NCI-H146 treated with DMSO at 0.1 percent for 48 hours (cell line): Measurements from ENCODE around the gene LSM14B.
"Not testable (repeated sequence)": the region's sequence is repeated elsewhere in the genome, so short reads cannot be mapped to it uniquely, and the experiment has no call there.

Experiments
- DNase-seq: peaks from one replicate; lab custom pipeline; 2025; ENCODE audit not compliant: unreplicated experiment; lab: John Stamatoyannopoulos, UW

The LSM14B gene

GRCh38 chr20:62143957-62144825 lies 21.9 kb downstream of the LSM14B start:
- no peak for DNase-seq

- no peak for DNase-seq
Measured at GRCh38 chr20:62145688-62146018, 23.4 kb downstream of the LSM14B start.

GRCh38 chr20:62146019-62146755 lies 23.9 kb downstream of the LSM14B start:
- no peak for DNase-seq

- no peak for DNase-seq
Measured at GRCh38 chr20:62147125-62147524, 24.9 kb downstream of the LSM14B start.

GRCh38 chr20:62147528-62147927 lies 25.3 kb downstream of the LSM14B start:
- no peak for DNase-seq

- not testable (repeated sequence) for DNase-seq
Measured at GRCh38 chr20:62148383-62148782, 26.1 kb downstream of the LSM14B start.

GRCh38 chr20:62148908-62149314 lies 26.6 kb downstream of the LSM14B start:
- DNase-seq = no peak

- DNase-seq = no peak
Measured at GRCh38 chr20:62149532-62150309, 27.4 kb downstream of the LSM14B start.

- DNase-seq = no peak
Measured at GRCh38 chr20:62150310-62150575, 28.0 kb downstream of the LSM14B start.

- no peak for DNase-seq
Measured at GRCh38 chr20:62151225-62151624, 28.9 kb downstream of the LSM14B start.

- DNase-seq = no peak
Measured at GRCh38 chr20:62151835-62152364, 29.6 kb downstream of the LSM14B start.

- no peak for DNase-seq
Measured at GRCh38 chr20:62155428-62156253, 33.4 kb downstream of the LSM14B start.

GRCh38 chr20:62156254-62156556 lies 33.9 kb downstream of the LSM14B start:
- DNase-seq = no peak

GRCh38 chr20:62156592-62157386 lies 34.5 kb downstream of the LSM14B start:
- DNase-seq = no peak

- DNase-seq = no peak
Measured at GRCh38 chr20:62157387-62158087, 35.3 kb downstream of the LSM14B start.

- DNase-seq = no peak
Measured at GRCh38 chr20:62158088-62158400, 35.8 kb downstream of the LSM14B start.

GRCh38 chr20:62158541-62158940 lies 36.3 kb downstream of the LSM14B start:
- no peak for DNase-seq

- no peak for DNase-seq
Measured at GRCh38 chr20:62159052-62159451, 36.8 kb downstream of the LSM14B start.

GRCh38 chr20:62159839-62160238 lies 37.6 kb downstream of the LSM14B start:
- DNase-seq = no peak

GRCh38 chr20:62160253-62160652 lies 38.0 kb downstream of the LSM14B start:
- DNase-seq = no peak
